HEK293 (cell line): ENCODE data around the gene YAF2.

Experiments
- BCL6B ChIP-seq: fragments of 450-650 bp; formaldehyde crosslinking; IDR thresholded peaks from 2 replicates; pipeline ENCODE4 v1.5.1; 2017; ENCODE audit warnings: missing biosample characterization, missing genetic modification characterization
- ELK4 ChIP-seq: IDR thresholded peaks from 2 replicates; pipeline ENCODE4 v1.6.1; 2011; ENCODE audit warnings: mild to moderate bottlenecking, low read depth, low read length, borderline replicate concordance
- KLF1 ChIP-seq: fragments of 450-650 bp; formaldehyde crosslinking; IDR thresholded peaks from 2 replicates; pipeline ENCODE4 v1.5.1; 2016; ENCODE audit warnings: missing biosample characterization, missing genetic modification characterization
- OVOL3 ChIP-seq: fragments of 450-650 bp; formaldehyde crosslinking; IDR thresholded peaks from 2 replicates; pipeline ENCODE4 v1.5.1; 2016; ENCODE audit warnings: missing biosample characterization, missing genetic modification characterization
- PRDM10 ChIP-seq: fragments of 450-650 bp; formaldehyde crosslinking; IDR thresholded peaks from 2 replicates; pipeline ENCODE4 v1.5.1; 2016; ENCODE audit warnings: missing biosample characterization, missing genetic modification characterization
- YY2 ChIP-seq: fragments of 450-650 bp; formaldehyde crosslinking; IDR thresholded peaks from 2 replicates; pipeline ENCODE4 v1.5.1; 2016; ENCODE audit warnings: missing biosample characterization, missing genetic modification characterization
- ZBTB10 ChIP-seq: fragments of 450-650 bp; formaldehyde crosslinking; IDR thresholded peaks from 2 replicates; pipeline ENCODE4 v1.5.1; 2016; ENCODE audit warnings: missing biosample characterization, missing genetic modification characterization
- ZBTB26 ChIP-seq: fragments of 450-650 bp; formaldehyde crosslinking; optimal IDR thresholded peaks from 2 replicates; pipeline ENCODE3; 2016; ENCODE audit warnings: missing biosample characterization, mild to moderate bottlenecking, missing genetic modification characterization
- ZBTB6 ChIP-seq: fragments of 450-650 bp; formaldehyde crosslinking; IDR thresholded peaks from 2 replicates; pipeline ENCODE4 v1.5.1; 2017; ENCODE audit warnings: missing biosample characterization, missing genetic modification characterization
- ZIC2 ChIP-seq: fragments of 450-650 bp; formaldehyde crosslinking; IDR thresholded peaks from 2 replicates; pipeline ENCODE4 v1.5.1; 2016; ENCODE audit warnings: missing biosample characterization, missing genetic modification characterization
- ZNF114 ChIP-seq: fragments of 450-650 bp; formaldehyde crosslinking; IDR thresholded peaks from 2 replicates; pipeline ENCODE4 v1.5.0; 2017; ENCODE audit warnings: missing biosample characterization, missing genetic modification characterization
- ZNF146 ChIP-seq: fragments of 450-650 bp; formaldehyde crosslinking; IDR thresholded peaks from 2 replicates; pipeline ENCODE4 v1.5.1; 2016; ENCODE audit warnings: missing biosample characterization, missing genetic modification characterization
- ZNF155 ChIP-seq: fragments of 450-650 bp; formaldehyde crosslinking; IDR thresholded peaks from 2 replicates; pipeline ENCODE4 v1.5.1; 2016; ENCODE audit warnings: missing biosample characterization, missing genetic modification characterization
- ZNF2 ChIP-seq: fragments of 450-650 bp; formaldehyde crosslinking; IDR thresholded peaks from 2 replicates; pipeline ENCODE4 v1.5.1; 2016; ENCODE audit warnings: missing biosample characterization, missing genetic modification characterization
- ZNF214 ChIP-seq: fragments of 450-650 bp; formaldehyde crosslinking; IDR thresholded peaks from 2 replicates; pipeline ENCODE4 v1.5.1; 2017; ENCODE audit warnings: missing biosample characterization, mild to moderate bottlenecking, missing genetic modification characterization, borderline replicate concordance
- ZNF223 ChIP-seq: fragments of 450-650 bp; formaldehyde crosslinking; IDR thresholded peaks from 2 replicates; pipeline ENCODE4 v1.5.1; 2016; ENCODE audit warnings: missing biosample characterization, missing genetic modification characterization
- ZNF292 ChIP-seq: fragments of 450-650 bp; formaldehyde crosslinking; IDR thresholded peaks from 2 replicates; pipeline ENCODE4 v1.5.1; 2016; ENCODE audit warnings: low read depth, missing biosample characterization, missing genetic modification characterization, borderline replicate concordance
- ZNF302 ChIP-seq: fragments of 450-650 bp; formaldehyde crosslinking; IDR thresholded peaks from 2 replicates; pipeline ENCODE4 v1.5.1; 2016; ENCODE audit warnings: missing biosample characterization, missing genetic modification characterization, low read depth
- ZNF398 ChIP-seq: fragments of 450-650 bp; formaldehyde crosslinking; IDR thresholded peaks from 2 replicates; pipeline ENCODE4 v1.5.1; 2017; ENCODE audit warnings: missing biosample characterization, missing genetic modification characterization
- ZNF473 ChIP-seq: fragments of 450-650 bp; formaldehyde crosslinking; IDR thresholded peaks from 2 replicates; pipeline ENCODE4 v1.5.1; 2017; ENCODE audit warnings: missing biosample characterization, missing genetic modification characterization
- ZNF488 ChIP-seq: fragments of 450-650 bp; formaldehyde crosslinking; IDR thresholded peaks from 2 replicates; pipeline ENCODE4 v1.5.1; 2016; ENCODE audit warnings: missing biosample characterization, missing genetic modification characterization
- ZNF600 ChIP-seq: fragments of 450-650 bp; formaldehyde crosslinking; IDR thresholded peaks from 2 replicates; pipeline ENCODE4 v1.5.1; 2016; ENCODE audit warnings: missing biosample characterization, missing genetic modification characterization
- ZNF621 ChIP-seq: fragments of 450-650 bp; formaldehyde crosslinking; IDR thresholded peaks from 2 replicates; pipeline ENCODE4 v1.5.1; 2017; ENCODE audit warnings: missing biosample characterization, missing genetic modification characterization
- ZNF777 ChIP-seq: fragments of 450-650 bp; formaldehyde crosslinking; IDR thresholded peaks from 2 replicates; pipeline ENCODE4 v1.5.1; 2017; ENCODE audit warnings: missing biosample characterization, missing genetic modification characterization, borderline replicate concordance

YAF2 gene

GRCh38 chr12:42285431-42285830, 47.4 kb upstream of the YAF2 start (continued):
- TF ChIP-seq ZNF398 (tag by site-specific recombination) (no peak), ZNF302 (tag by site-specific recombination) (no peak), ZBTB10 (tag by site-specific recombination) (no peak), ZNF292 (tag by site-specific recombination) (0 out of 2 replicates have a peak, but pooled peaks have one; percentile 26), ZNF114 (tag by site-specific recombination) (no peak), ZBTB26 (tag by site-specific recombination) (no peak), YY2 (tag by site-specific recombination) (no peak), ZNF223 (peak; percentile 35; the same call in 1 of the 2 replicates), ZNF146 (tag by site-specific recombination) (no peak), PRDM10 (tag by site-specific recombination) (no peak), ELK4 (no peak), ZNF155 (tag by site-specific recombination) (no peak), ZNF473 (tag by site-specific recombination) (no peak), KLF1 (tag by site-specific recombination) (no peak), ZBTB6 (tag by site-specific recombination) (no peak), ZNF621 (tag by site-specific recombination) (no peak), BCL6B (tag by site-specific recombination) (no peak), ZNF488 (tag by site-specific recombination) (no peak), ZNF600 (tag by site-specific recombination) (no peak), OVOL3 (tag by site-specific recombination) (no peak), ZNF214 (no peak), ZIC2 (tag by site-specific recombination) (no peak), ZNF777 (tag by site-specific recombination) (no peak), ZNF2 (no peak)
